Suppressor macrophage treated with lipopolysaccharide for 1 hour (primary cell): ENCODE results near the gene PPIL1.
"Not testable (repeated sequence)": the region's sequence is repeated elsewhere in the genome, so short reads cannot be mapped to it uniquely, and the experiment has no call there.

ENCODE experiments used
- DNase-seq, 3 donors: peaks; one replicate each; pipeline ENCODE4 v3.0.0-alpha.2; 2020 to 2022

PPIL1 gene

GRCh38 chr6:36814249-36814648 is 60.4 kb downstream of the PPIL1 start:
- DNase-seq: no peak

DNA sequence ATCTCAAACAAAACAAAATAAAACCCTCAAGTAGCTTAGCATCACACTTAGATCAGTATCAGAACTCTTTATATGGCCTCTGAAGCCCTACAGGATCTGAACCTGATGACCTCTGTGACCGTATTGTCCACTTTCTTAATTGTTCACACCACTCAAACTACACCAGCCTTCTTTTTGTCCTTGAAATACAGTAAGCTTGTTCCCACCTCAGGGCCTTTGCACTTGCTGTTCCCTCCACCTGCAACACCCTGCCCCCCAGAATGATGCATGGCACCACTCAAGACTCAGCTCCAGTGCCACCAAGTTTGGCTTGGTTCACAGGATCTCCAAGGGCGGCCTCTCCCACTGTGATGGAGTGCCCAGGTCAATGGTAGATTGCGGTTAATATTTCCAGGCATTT is 61.1 kb downstream of the PPIL1 start:
- DNase-seq: no peak

DNA sequence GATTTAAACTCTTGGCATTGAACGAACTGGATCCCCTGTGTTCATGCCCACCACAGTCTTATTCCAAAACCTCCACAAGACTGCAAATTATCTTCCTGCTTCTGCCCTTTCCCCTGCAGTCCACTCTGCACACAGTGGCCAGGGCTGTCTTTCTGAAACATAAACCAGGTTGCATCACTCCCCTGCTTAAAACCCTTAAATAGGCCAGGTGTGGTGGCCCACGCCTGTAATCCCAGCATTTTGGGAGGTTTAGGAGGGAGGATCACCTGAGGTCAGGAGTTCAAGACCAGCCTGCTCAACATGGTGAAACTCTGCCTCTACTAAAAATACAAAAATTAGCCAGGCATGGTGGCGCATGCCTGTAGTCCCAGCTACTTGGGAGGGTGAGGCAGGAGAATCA is 61.6 kb downstream of the PPIL1 start:
- DNase-seq: not testable (repeated sequence)

DNA sequence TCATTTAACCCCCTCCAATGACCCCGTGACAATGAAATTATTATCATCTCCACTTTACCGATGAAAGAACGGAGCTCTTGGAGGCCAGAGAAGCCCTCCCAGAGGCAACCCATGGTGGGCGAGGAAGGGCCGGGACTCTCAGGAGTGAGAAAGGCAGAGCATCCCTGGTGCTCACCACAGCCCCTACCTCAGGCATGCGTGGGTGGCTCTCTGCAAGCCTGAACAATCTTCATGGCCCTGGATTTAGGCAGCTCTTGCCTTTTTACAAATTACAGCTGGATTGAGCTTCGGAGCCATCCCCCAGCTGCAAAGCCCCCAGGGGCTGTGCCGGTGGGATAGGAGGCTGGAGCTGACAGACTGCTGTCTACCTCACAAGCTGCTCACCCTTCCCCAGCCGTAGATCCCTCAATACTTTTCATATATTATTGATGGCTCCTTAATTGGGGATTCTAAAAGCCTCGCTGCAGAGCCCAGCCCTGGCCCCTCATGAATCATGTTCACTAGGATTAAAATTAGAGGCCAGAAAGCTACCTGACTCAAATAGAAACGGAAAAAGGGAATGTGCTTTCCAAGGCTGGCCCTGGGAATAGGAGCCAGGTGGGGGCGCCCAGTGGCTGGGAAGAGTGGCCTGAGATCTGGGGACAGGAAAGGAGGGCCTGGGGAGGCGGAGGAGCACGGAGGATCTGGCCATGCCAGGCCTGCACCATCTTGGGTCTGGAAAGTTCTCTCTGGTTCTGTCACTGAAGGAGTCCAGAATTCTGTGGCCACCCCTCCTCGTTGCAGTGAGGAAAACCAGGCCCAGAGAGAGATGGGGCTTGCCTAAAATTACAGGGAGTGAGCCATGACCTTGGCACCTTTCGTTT is 64.4 kb downstream of the PPIL1 start:
- no peak for DNase-seq

GRCh38 chr6:36809156-36809555 is 65.4 kb downstream of the PPIL1 start:
- no peak for DNase-seq

GRCh38 chr6:36808634-36809033 is 66.0 kb downstream of the PPIL1 start:
- DNase-seq: no peak

- no peak for DNase-seq
Observed at GRCh38 chr6:36807750-36808149, 66.9 kb downstream of the PPIL1 start.

DNA sequence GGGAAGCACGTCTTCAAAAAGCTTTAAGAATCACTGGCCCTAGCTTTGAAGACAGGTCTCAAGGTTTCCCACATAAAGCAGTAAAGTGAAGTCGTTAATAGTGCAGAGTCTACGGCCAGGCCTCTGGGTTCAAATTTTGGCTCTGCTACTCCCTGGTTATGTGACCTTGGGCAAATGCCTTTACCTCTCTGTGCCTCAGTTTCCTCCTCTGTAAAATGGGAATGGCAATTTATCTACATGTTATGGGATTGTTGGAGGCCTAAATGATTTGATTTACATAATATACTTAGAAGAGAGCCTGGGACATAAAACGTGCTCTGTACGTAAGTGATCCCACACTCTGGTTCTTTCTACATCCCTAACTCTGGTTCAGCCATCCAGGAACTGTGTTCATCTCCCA is 67.5 kb downstream of the PPIL1 start:
- no peak for DNase-seq

GRCh38 chr6:36805917-36806316 is 68.7 kb downstream of the PPIL1 start:
- no peak for DNase-seq

GRCh38 chr6:36805096-36805797 is 69.4 kb downstream of the PPIL1 start:
- DNase-seq: no peak
